ENCODE data around the gene CKMT1A.
"Not testable (repeated sequence)": the region's sequence is repeated elsewhere in the genome, so short reads cannot be mapped to it uniquely, and the experiment has no call there.

The CKMT1A gene

GRCh38 chr15:43693148-43694022 is at the start of gene CKMT1A:
TSS of gene CKMT1A (plus strand) at chr15:43693859. CDS start at chr15:43694051, 192 bp downstream.
- not testable (repeated sequence) for DNase-seq (ENCODE audit: low read depth in 2 of 2)

- DNase-seq (ENCODE audit: low read depth in 2 of 2) = no peak
Measured at GRCh38 chr15:43648649-43649429, 44.8 kb upstream of the CKMT1A start, which contains the start of gene CATSPER2. TSS of gene CATSPER2 (minus strand) at chr15:43648844. CDS start at chr15:43648061, 783 bp downstream.

GRCh38 chr15:43649430-43649926 is 44.2 kb upstream of the CKMT1A start:
- not testable (repeated sequence) for DNase-seq (ENCODE audit: low read depth in 2 of 2)

- not testable (repeated sequence) for DNase-seq (ENCODE audit: low read depth in 2 of 2)
Measured at GRCh38 chr15:43659727-43660126, 33.9 kb upstream of the CKMT1A start.

- DNase-seq (ENCODE audit: low read depth in 2 of 2) = not testable (repeated sequence)
Measured at GRCh38 chr15:43662293-43662692, 31.4 kb upstream of the CKMT1A start.

- not testable (repeated sequence) for DNase-seq (ENCODE audit: low read depth in 2 of 2)
Measured at GRCh38 chr15:43663333-43663732, 30.3 kb upstream of the CKMT1A start.

- DNase-seq (ENCODE audit: low read depth in 2 of 2) = not testable (repeated sequence)
Measured at GRCh38 chr15:43666177-43666576, 27.5 kb upstream of the CKMT1A start.

- DNase-seq (ENCODE audit: low read depth in 2 of 2) = not testable (repeated sequence)
Measured at GRCh38 chr15:43674175-43674574, 19.5 kb upstream of the CKMT1A start.

- not testable (repeated sequence) for DNase-seq (ENCODE audit: low read depth in 2 of 2)
Measured at GRCh38 chr15:43689604-43690301, 3.9 kb upstream of the CKMT1A start.

GRCh38 chr15:43692679-43693078 is 980 bp upstream of the CKMT1A start:
- not testable (repeated sequence) for DNase-seq (ENCODE audit: low read depth in 2 of 2)

GRCh38 chr15:43702174-43702573 is 8.5 kb downstream of the CKMT1A start:
- DNase-seq (ENCODE audit: low read depth in 2 of 2) = no peak

GRCh38 chr15:43702701-43703424 is 9.2 kb downstream of the CKMT1A start:
- no peak for DNase-seq (ENCODE audit: low read depth in 2 of 2)

GRCh38 chr15:43710431-43711131 is 16.9 kb downstream of the CKMT1A start:
- not testable (repeated sequence) for DNase-seq (ENCODE audit: low read depth in 2 of 2)

- no peak for DNase-seq (ENCODE audit: low read depth in 2 of 2)
Measured at GRCh38 chr15:43723151-43723550, 29.5 kb downstream of the CKMT1A start.

GRCh38 chr15:43726306-43726705 is 32.6 kb downstream of the CKMT1A start:
- DNase-seq (ENCODE audit: low read depth in 2 of 2) = not testable (repeated sequence)

GRCh38 chr15:43728053-43728725 is 34.5 kb downstream of the CKMT1A start:
- not testable (repeated sequence) for DNase-seq (ENCODE audit: low read depth in 2 of 2)

GRCh38 chr15:43735416-43735815 is 41.8 kb downstream of the CKMT1A start:
- DNase-seq (ENCODE audit: low read depth in 2 of 2) = no peak

GRCh38 chr15:43746245-43746902 is 52.7 kb downstream of the CKMT1A start, which contains the start of gene PDIA3:
TSS of gene PDIA3 (plus strand) at chr15:43746438. CDS start at chr15:43746540, 102 bp downstream.
- DNase-seq (ENCODE audit: low read depth in 2 of 2) = peak; percentile 87 to 88

- DNase-seq (ENCODE audit: low read depth in 2 of 2) = not testable (repeated sequence)
Measured at GRCh38 chr15:43746903-43747309, 53.2 kb downstream of the CKMT1A start.
